HEK293 (cell line): ENCODE data around the gene ZFR.

Experiments used
- GFI1B ChIP-seq: fragments of 450-650 bp; formaldehyde crosslinking; IDR thresholded peaks from 2 replicates; pipeline ENCODE4 v1.5.1; 2016; ENCODE audit warnings: missing biosample characterization, missing genetic modification characterization
- HOXD13 ChIP-seq: sonication (generic); formaldehyde crosslinking; IDR thresholded peaks from 2 replicates; pipeline ENCODE4 v1.8.0; 2022; ENCODE audit warnings: missing genetic modification reagents, borderline replicate concordance
- PBX3 ChIP-seq: sonication (generic); formaldehyde crosslinking; IDR thresholded peaks from 2 replicates; pipeline ENCODE4 v1.8.1; 2022; ENCODE audit warnings: mild to moderate bottlenecking, moderate library complexity, missing genetic modification reagents
- PRDM2 ChIP-seq: fragments of 450-650 bp; formaldehyde crosslinking; IDR thresholded peaks from 2 replicates; pipeline ENCODE4 v1.5.1; 2016; ENCODE audit warnings: missing biosample characterization, missing genetic modification characterization, borderline replicate concordance
- SETDB1 ChIP-seq: IDR thresholded peaks from one replicate; pipeline ENCODE4 v1.6.1; 2017; ENCODE audit warnings: mild to moderate bottlenecking, low read length, moderate library complexity, mixed read lengths; ENCODE audit not compliant: insufficient read length
- SP2 ChIP-seq: fragments of 450-650 bp; formaldehyde crosslinking; IDR thresholded peaks from 2 replicates; pipeline ENCODE4 v1.5.1; 2016; ENCODE audit warnings: missing biosample characterization, missing genetic modification characterization
- YY2 ChIP-seq: fragments of 450-650 bp; formaldehyde crosslinking; IDR thresholded peaks from 2 replicates; pipeline ENCODE4 v1.5.1; 2016; ENCODE audit warnings: missing biosample characterization, missing genetic modification characterization
- ZBTB21 ChIP-seq: fragments of 450-650 bp; formaldehyde crosslinking; IDR thresholded peaks from 2 replicates; pipeline ENCODE4 v1.5.1; 2017; ENCODE audit warnings: missing biosample characterization, missing genetic modification characterization
- ZBTB26 ChIP-seq: fragments of 450-650 bp; formaldehyde crosslinking; optimal IDR thresholded peaks from 2 replicates; pipeline ENCODE3; 2016; ENCODE audit warnings: missing biosample characterization, mild to moderate bottlenecking, missing genetic modification characterization
- ZBTB7A ChIP-seq: fragments of 450-650 bp; formaldehyde crosslinking; IDR thresholded peaks from 2 replicates; pipeline ENCODE4 v1.5.1; 2016; ENCODE audit warnings: low read depth, missing biosample characterization, missing genetic modification characterization
- ZFHX2 ChIP-seq: fragments of 450-650 bp; formaldehyde crosslinking; conservative IDR thresholded peaks from 2 replicates; pipeline ENCODE4 v1.5.1; 2016; ENCODE audit warnings: missing biosample characterization, missing genetic modification characterization
- ZNF169 ChIP-seq: fragments of 450-650 bp; formaldehyde crosslinking; IDR thresholded peaks from 2 replicates; pipeline ENCODE4 v1.5.1; 2016; ENCODE audit warnings: missing biosample characterization, missing genetic modification characterization
- ZNF211 ChIP-seq: fragments of 450-650 bp; formaldehyde crosslinking; IDR thresholded peaks from 2 replicates; pipeline ENCODE4 v1.5.1; 2016; ENCODE audit warnings: low read depth, missing biosample characterization, missing genetic modification characterization
- ZNF26 ChIP-seq: fragments of 450-650 bp; formaldehyde crosslinking; IDR thresholded peaks from 2 replicates; pipeline ENCODE4 v1.5.1; 2016; ENCODE audit warnings: missing biosample characterization, missing genetic modification characterization
- ZNF274 ChIP-seq, 2 experiments: fragments of 200-500 bp in 1 of 2; fragments of 450-650 bp in 1 of 2; sonication (Bioruptor generic) in 1 of 2; formaldehyde crosslinking in 1 of 2; IDR thresholded peaks; 2 replicates each; pipeline versions ENCODE4 v1.5.1 to v1.6.1; 2014 to 2016; ENCODE audit warnings: borderline replicate concordance in 1 of 2, inconsistent platforms in 1 of 2, low read length in 1 of 2, missing biosample characterization in 1 of 2, missing genetic modification characterization in 1 of 2
- ZNF354C ChIP-seq: fragments of 450-650 bp; formaldehyde crosslinking; IDR thresholded peaks from 2 replicates; pipeline ENCODE4 v1.5.1; 2016; ENCODE audit warnings: missing biosample characterization, missing genetic modification characterization, low read depth, borderline replicate concordance
- ZNF449 ChIP-seq: fragments of 450-650 bp; formaldehyde crosslinking; IDR thresholded peaks from 2 replicates; pipeline ENCODE4 v1.5.1; 2017; ENCODE audit warnings: missing biosample characterization, mild to moderate bottlenecking, missing genetic modification characterization, moderate library complexity
- ZNF585B ChIP-seq: fragments of 450-650 bp; formaldehyde crosslinking; IDR thresholded peaks from 2 replicates; pipeline ENCODE4 v1.5.1; 2016; ENCODE audit warnings: missing biosample characterization, missing genetic modification characterization
- ZNF596 ChIP-seq: fragments of 450-650 bp; IDR thresholded peaks from 2 replicates; pipeline ENCODE4 v1.5.0; 2018; ENCODE audit warnings: missing biosample characterization, mild to moderate bottlenecking, missing genetic modification characterization, moderate library complexity
- ZNF610 ChIP-seq: fragments of 450-650 bp; formaldehyde crosslinking; IDR thresholded peaks from 2 replicates; pipeline ENCODE4 v1.5.1; 2016; ENCODE audit warnings: missing biosample characterization, missing genetic modification characterization, borderline replicate concordance
- ZNF645 ChIP-seq: fragments of 450-650 bp; formaldehyde crosslinking; IDR thresholded peaks from 2 replicates; pipeline ENCODE4; 2016; ENCODE audit warnings: missing biosample characterization, missing genetic modification characterization
- ZNF704 ChIP-seq: fragments of 450-650 bp; formaldehyde crosslinking; IDR thresholded peaks from 2 replicates; pipeline ENCODE4 v1.5.1; 2016; ENCODE audit warnings: missing biosample characterization, missing genetic modification characterization
- ZNF747 ChIP-seq: fragments of 450-650 bp; formaldehyde crosslinking; IDR thresholded peaks from 2 replicates; pipeline ENCODE4 v1.5.1; 2016; ENCODE audit warnings: missing biosample characterization, missing genetic modification characterization
- ZNF76 ChIP-seq: fragments of 450-650 bp; formaldehyde crosslinking; IDR thresholded peaks from 2 replicates; pipeline ENCODE4; 2016; ENCODE audit warnings: low read depth, missing biosample characterization, missing genetic modification characterization, borderline replicate concordance
- ZNF785 ChIP-seq: fragments of 450-650 bp; formaldehyde crosslinking; IDR thresholded peaks from 2 replicates; pipeline ENCODE4 v1.5.1; 2016; ENCODE audit warnings: missing biosample characterization, missing genetic modification characterization
- ZNF843 ChIP-seq: fragments of 450-650 bp; formaldehyde crosslinking; IDR thresholded peaks from 2 replicates; pipeline ENCODE4 v1.5.1; 2016; ENCODE audit warnings: missing biosample characterization, missing genetic modification characterization
- ZSCAN16 ChIP-seq: fragments of 450-650 bp; formaldehyde crosslinking; IDR thresholded peaks from 2 replicates; pipeline ENCODE4 v1.5.1; 2016; ENCODE audit warnings: missing biosample characterization, missing genetic modification characterization

Gene ZFR

DNA sequence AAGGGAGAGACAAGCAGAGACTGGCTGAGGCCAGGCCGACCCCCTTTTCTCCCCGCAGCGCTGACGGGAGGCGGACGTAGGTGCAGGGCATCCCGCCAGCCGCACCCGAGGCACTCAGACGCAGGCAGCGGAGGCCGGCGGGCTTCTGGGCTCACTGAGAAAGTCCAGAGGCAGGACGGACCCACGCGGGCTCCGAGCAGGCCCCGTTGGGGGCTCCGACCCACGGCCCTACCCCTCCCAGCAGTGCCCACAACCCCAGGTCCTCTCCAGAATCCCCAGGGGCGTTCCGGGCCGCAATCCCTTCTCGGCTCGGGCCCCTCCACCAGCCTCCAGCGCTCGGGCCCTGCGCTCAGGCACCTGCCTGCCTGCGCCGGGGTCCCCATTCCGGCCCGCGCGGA is 132.3 kb downstream of the ZFR start (continued):
- TF ChIP-seq ZNF169 (tag by site-specific recombination) = no peak
- peak; percentile 79 for TF ChIP-seq ZBTB26 (tag by site-specific recombination)
- TF ChIP-seq ZBTB21 (tag by site-specific recombination) = no peak; the same call in 1 of the 2 replicates
- no peak; the same call in 1 of the 2 replicates for TF ChIP-seq ZFHX2 (tag by site-specific recombination)
- no peak for TF ChIP-seq ZNF704 (tag by site-specific recombination)
- no peak for TF ChIP-seq YY2 (tag by site-specific recombination)
- TF ChIP-seq ZNF354C (tag by site-specific recombination) = no peak
- no peak for TF ChIP-seq ZNF211 (tag by site-specific recombination)
- TF ChIP-seq ZNF449 = no peak
- no peak for TF ChIP-seq ZNF596 (tag by site-specific recombination)
- TF ChIP-seq ZNF610 (tag by site-specific recombination) = no peak
- no peak for TF ChIP-seq ZNF747 (tag by site-specific recombination)
- peak; percentile 52 for TF ChIP-seq SP2 (tag by site-specific recombination)
- TF ChIP-seq SETDB1 = no peak
- no peak for TF ChIP-seq PRDM2 (tag by site-specific recombination)
- no peak for TF ChIP-seq HOXD13 (CRISPR knock-in tag)
- TF ChIP-seq ZNF585B (tag by site-specific recombination) = no peak
- no peak for TF ChIP-seq ZNF274 (IDR thresholded peaks at IDR 0.05; ENCODE audit: low read length)
- no peak for TF ChIP-seq ZNF274 (tag by site-specific recombination; IDR thresholded peaks at IDR 0.05; ENCODE audit: borderline replicate concordance)
- no peak for TF ChIP-seq GFI1B (tag by site-specific recombination)
- no peak for TF ChIP-seq ZNF26
- TF ChIP-seq ZSCAN16 (tag by site-specific recombination) = no peak
- 0 out of 2 replicates have a peak, but pooled peaks have one; percentile 41 for TF ChIP-seq ZBTB7A (tag by site-specific recombination)
- TF ChIP-seq ZNF645 (tag by site-specific recombination) = no peak
- 0 out of 2 replicates have a peak, but pooled peaks have one; percentile 60 for TF ChIP-seq ZNF76 (tag by site-specific recombination)
- no peak for TF ChIP-seq PBX3
- TF ChIP-seq ZNF843 (tag by site-specific recombination) = no peak
- TF ChIP-seq ZNF785 (tag by site-specific recombination) = no peak
